Small intestine (tissue), 7 donors: ENCODE measurements around the gene C6orf141. TPM values are rescaled to one million over a fixed set of nuclear protein-coding genes. Genes with fewer than 3 reads are reported as not detected.
A peak's percentile ranks its signal among the peaks of the same experiment; 100 is the strongest.

Experiments used
- DNase-seq, 2 donors: peaks; one replicate each; pipeline versions ENCODE4 v3.0.0 to v3.0.0-alpha.2; 2013
- FAIRE-seq: peaks from 2 replicates; lab custom pipeline; 2012; peaks lifted over from hg19 to GRCh38; lab: Jason Lieb, UNC
- H3K27ac ChIP-seq, 3 donors: one replicate each; pipeline ENCODE4 v1.5.1; 2013; ENCODE audit warnings: low read length in 2 of 3, mild to moderate bottlenecking in 2 of 3, control low read depth in 1 of 3, inconsistent platforms in 1 of 3, low read depth in 1 of 3, moderate library complexity in 1 of 3
- H3K27me3 ChIP-seq, 3 donors: one replicate each; pipeline ENCODE4 v1.6.1; 2013; ENCODE audit warnings: low read length in 3 of 3, inconsistent platforms in 1 of 3; ENCODE audit not compliant: control insufficient read depth in 3 of 3, insufficient read depth in 3 of 3
- H3K36me3 ChIP-seq, 3 donors: one replicate each; pipeline ENCODE4 v1.6.1; 2013; ENCODE audit warnings: low read length in 3 of 3, inconsistent platforms in 1 of 3, low read depth in 1 of 3, mild to moderate bottlenecking in 1 of 3, moderate library complexity in 1 of 3; ENCODE audit not compliant: control insufficient read depth in 3 of 3, insufficient read depth in 2 of 3
- H3K4me1 ChIP-seq, 3 donors: one replicate each; pipeline ENCODE4 v1.6.1; 2013; ENCODE audit warnings: low read length in 2 of 3, inconsistent platforms in 1 of 3, low read depth in 1 of 3, mild to moderate bottlenecking in 1 of 3, moderate library complexity in 1 of 3; ENCODE audit not compliant: control insufficient read depth in 3 of 3, insufficient read depth in 2 of 3
- H3K4me3 ChIP-seq, 3 donors: one replicate each; pipeline ENCODE4 v1.5.1; 2013; ENCODE audit warnings: low read length in 3 of 3, control low read depth in 1 of 3, inconsistent platforms in 1 of 3, low read depth in 1 of 3, mild to moderate bottlenecking in 1 of 3, moderate library complexity in 1 of 3
- H3K9me3 ChIP-seq, 2 donors: one replicate each; pipeline ENCODE4 v1.6.1; 2013; ENCODE audit warnings: low read depth in 1 of 2, low read length in 1 of 2; ENCODE audit not compliant: control insufficient read depth in 2 of 2, insufficient read depth in 1 of 2
- WGBS, 3 donors: extraction: QIAGEN DNeasy Blood & Tissue Kit; methylation state at CpG; one replicate each; pipeline ENCODE4 v1.1.7; 2013; 5-methylcytosine and 5-hydroxymethylcytosine counted together
- polyA plus RNA-seq, 4 donors: library from polyadenylated mRNA; stranded (reverse) in 3 of 4; unstranded in 1 of 4; fragments of 200-250 nt in 3 of 4; fragments of 120-200 nt in 1 of 4; gene quantifications; one replicate each; pipeline versions ENCODE4 v1.2.1 to v1.2.3, GENCODE V29; 2013
- donor health status: healthy with polysubstance abuse.
- donor health status: control.
- donor health status: control.
- donor health status: Bipolar disorder and iron deficiency.
- donor health status: healthy.

The C6orf141 gene
- polyA plus RNA-seq, 4 donors: 3.2 to 19.5 (median 5.5) TPM; not detected in 1

DNA sequence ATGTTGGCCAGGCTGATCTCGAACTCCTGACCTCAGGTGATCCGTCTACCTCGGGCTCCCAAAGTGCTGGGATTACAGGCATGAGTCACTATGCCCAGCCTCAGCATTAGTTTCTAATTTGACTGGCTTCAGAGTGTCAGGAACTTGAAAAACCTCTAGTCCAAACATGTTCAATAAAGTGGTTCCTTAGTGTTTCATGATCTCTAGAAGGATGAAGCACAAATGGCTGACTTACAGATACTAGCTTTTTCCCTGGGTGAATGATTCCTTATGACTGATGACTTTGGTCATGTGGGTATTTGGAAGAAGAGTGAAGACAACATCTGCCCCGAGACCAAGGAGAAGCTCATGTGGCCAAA is 34.3 kb upstream of the C6orf141 start:
- no peaks in the 10 kb centered on the region for H3K9me3 ChIP-seq
- H3K4me1 ChIP-seq: no peaks in the 10 kb centered on the region
- WGBS, 3 donors: 69 to 82% (median 71%) methylated on average over 4 of the region's 4 CpGs

DNA sequence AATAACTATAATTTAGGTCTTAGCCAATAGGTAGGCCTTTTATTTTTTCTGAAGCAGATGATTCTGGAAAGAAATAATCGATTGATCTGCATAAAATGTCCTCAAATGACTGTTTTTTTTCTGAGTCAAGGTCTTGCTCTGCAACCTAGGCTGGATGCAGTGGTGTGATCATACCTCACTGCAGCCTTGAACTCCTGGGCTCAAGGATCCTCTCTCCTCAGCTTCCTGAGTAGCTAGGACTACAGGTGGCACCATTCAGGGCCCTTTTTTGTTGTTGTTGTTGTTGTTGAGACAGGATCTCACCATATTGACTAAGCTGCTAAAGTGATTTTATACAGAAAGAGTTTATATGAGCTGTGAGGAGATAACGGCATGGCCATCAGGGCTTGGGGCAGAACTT is 32.5 kb upstream of the C6orf141 start:
- no peak for DNase-seq
- FAIRE-seq: no peak
- H3K27ac ChIP-seq: no peak overlapping the region
- H3K4me3 ChIP-seq: no peak overlapping the region
- no peaks in the 10 kb centered on the region for H3K36me3 ChIP-seq
- no peaks in the 10 kb centered on the region for H3K9me3 ChIP-seq
- peaks cover 0 to 3% (median 0%) of the 10 kb centered on the region in 3 donors for H3K27me3 ChIP-seq
- 86 to 89% (median 88%) methylated on average over 2 of the region's 2 CpGs for WGBS, 3 donors
- H3K4me1 ChIP-seq: no peaks in the 10 kb centered on the region

More for the DNA sequence above, 34.3 kb upstream of the C6orf141 start:
- DNase-seq (no peak), FAIRE-seq (no peak)
- Histone ChIP-seq H3K36me3 (no peaks in the 10 kb centered on the region), H3K27ac (no peak overlapping the region), H3K4me3 (no peak overlapping the region), H3K27me3 (peaks cover 0 to 3% (median 0%) of the 10 kb centered on the region in 3 donors)

DNA sequence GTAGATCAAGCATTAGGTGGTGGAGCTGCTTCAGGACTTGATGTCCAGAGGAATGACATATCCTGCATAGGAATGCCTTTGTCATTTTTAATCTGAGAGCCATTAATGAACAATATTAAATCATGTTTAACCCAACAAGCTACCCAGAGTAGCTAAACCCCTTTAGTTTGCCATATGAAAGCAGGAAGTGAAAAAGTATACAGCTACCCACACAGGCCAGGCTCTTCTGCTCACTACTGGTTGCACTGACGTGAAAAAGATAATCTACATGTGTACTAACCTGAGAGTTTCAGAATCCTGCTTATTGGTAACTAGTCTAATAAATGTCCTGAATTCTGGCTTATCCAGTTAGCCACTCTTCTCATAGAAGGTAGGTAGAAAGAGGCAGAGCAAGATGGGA is 30.8 kb upstream of the C6orf141 start:
- FAIRE-seq: no peak
- H3K9me3 ChIP-seq: no peaks in the 10 kb centered on the region
- H3K36me3 ChIP-seq: no peaks in the 10 kb centered on the region
- DNase-seq: no peak
- H3K4me1 ChIP-seq: peaks cover 0 to 4% (median 4%) of the 10 kb centered on the region in 3 donors
- H3K27ac ChIP-seq: no peak overlapping the region
- no peak overlapping the region for H3K4me3 ChIP-seq
- 75 to 92% (median 85%) methylated on average over 1 of the region's 1 CpG for WGBS, 3 donors
- peaks cover 0 to 3% (median 0%) of the 10 kb centered on the region in 3 donors for H3K27me3 ChIP-seq

- FAIRE-seq (no peak), DNase-seq (peak; percentile 69 to 83)
- WGBS, 3 donors: 17 to 63% (median 18%) methylated on average over 7 of the region's 7 CpGs
- peak overlapping the region in 2 of 3 donors; percentile 48 to 63 for H3K27ac ChIP-seq
- H3K9me3 ChIP-seq: no peaks in the 10 kb centered on the region
- H3K4me1 ChIP-seq: peaks cover 0 to 4% (median 4%) of the 10 kb centered on the region in 3 donors
- H3K4me3 ChIP-seq: no peak overlapping the region
- no peaks in the 10 kb centered on the region for H3K36me3 ChIP-seq
- peaks cover 0 to 2% (median 0%) of the 10 kb centered on the region in 3 donors for H3K27me3 ChIP-seq
Observed at GRCh38 chr6:49522710-49523593, 27.5 kb upstream of the C6orf141 start.

DNA sequence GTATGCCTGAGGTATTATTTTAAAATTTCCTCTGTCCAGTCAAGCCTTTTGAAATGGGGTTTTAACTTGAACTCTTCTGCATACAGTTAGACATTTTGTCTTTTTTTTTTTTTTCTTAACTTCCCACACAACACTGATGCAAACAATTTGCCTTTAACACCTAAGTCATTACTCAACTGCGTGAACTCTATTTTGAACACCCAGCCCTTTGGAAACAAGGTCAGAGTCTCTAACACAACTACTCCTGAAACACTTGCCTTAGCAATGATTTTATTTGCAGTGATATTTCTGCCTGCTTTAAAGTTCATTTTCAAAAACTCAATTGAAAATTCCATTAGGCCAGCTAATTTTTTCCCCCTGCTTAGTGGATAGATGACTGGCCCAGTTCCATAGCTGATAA is 26.6 kb upstream of the C6orf141 start:
- no peak for FAIRE-seq
- WGBS, 3 donors: 42 to 85% (median 59%) methylated on average over 1 of the region's 1 CpG
- H3K27ac ChIP-seq: no peak overlapping the region

GRCh38 chr6:49524541-49524940 is 25.9 kb upstream of the C6orf141 start:
- Histone ChIP-seq H3K27ac (no peak overlapping the region), H3K9me3 (no peaks in the 10 kb centered on the region), H3K4me1 (peaks cover 0 to 4% (median 4%) of the 10 kb centered on the region in 3 donors), H3K4me3 (no peak overlapping the region), H3K27me3 (no peaks in the 10 kb centered on the region), H3K36me3 (no peaks in the 10 kb centered on the region)
- DNase-seq: no peak
- FAIRE-seq: no peak
- WGBS, 3 donors: 76 to 87% (median 84%) methylated on average over 7 of the region's 7 CpGs

More for the DNA sequence above, 26.6 kb upstream of the C6orf141 start:
- Histone ChIP-seq H3K9me3 (no peaks in the 10 kb centered on the region), H3K36me3 (no peaks in the 10 kb centered on the region), H3K4me3 (no peak overlapping the region), H3K4me1 (peaks cover 0 to 4% (median 4%) of the 10 kb centered on the region in 3 donors), H3K27me3 (no peaks in the 10 kb centered on the region)
- peak; percentile 25 to 54 for DNase-seq

DNA sequence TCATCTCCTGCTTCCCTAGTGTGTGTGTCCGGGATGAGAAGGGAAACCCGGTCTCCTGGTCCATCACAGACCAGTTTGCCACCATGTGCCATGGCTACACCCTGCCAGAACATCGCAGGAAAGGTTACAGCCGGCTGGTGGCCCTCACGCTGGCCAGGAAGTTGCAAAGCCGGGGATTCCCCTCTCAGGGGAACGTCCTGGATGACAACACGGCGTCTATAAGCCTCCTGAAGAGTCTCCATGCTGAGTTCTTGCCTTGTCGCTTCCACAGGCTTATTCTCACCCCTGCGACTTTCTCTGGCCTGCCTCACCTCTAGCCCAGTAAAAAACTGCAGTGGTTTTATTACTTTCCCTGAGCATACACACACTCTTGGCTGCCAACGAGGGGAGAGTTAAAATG is 23.9 kb upstream of the C6orf141 start:
- Histone ChIP-seq H3K27ac (no peak overlapping the region), H3K27me3 (no peaks in the 10 kb centered on the region), H3K9me3 (no peaks in the 10 kb centered on the region), H3K4me1 (peaks cover 0 to 4% (median 4%) of the 10 kb centered on the region in 3 donors), H3K36me3 (no peaks in the 10 kb centered on the region), H3K4me3 (no peak overlapping the region)
- WGBS, 3 donors: 70 to 75% (median 75%) methylated on average over 12 of the region's 12 CpGs
- no peak for FAIRE-seq
- DNase-seq: no peak

DNA sequence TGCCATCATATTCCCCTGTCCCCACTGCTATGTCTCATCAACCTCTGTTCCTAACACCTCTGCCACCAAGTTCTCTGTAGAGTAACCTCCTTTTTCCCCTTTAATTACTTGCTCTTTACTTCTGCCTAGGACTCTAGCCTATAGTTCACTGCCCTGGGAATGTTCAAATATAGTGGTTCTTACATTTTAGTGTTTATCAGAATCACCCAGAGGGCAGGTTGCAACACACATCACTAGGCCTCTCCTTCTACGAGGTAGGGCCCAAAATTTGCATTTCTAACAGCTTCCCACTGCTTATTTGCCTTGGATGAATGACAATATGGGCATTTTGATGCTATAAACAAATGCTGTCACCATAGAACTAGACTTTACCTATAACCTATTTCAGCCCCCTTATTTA is 23.1 kb upstream of the C6orf141 start:
- no peaks in the 10 kb centered on the region for H3K9me3 ChIP-seq
- DNase-seq (no peak), FAIRE-seq (no peak)
- H3K4me3 ChIP-seq: no peak overlapping the region
- no peak overlapping the region for H3K27ac ChIP-seq
- peaks cover 0 to 4% (median 4%) of the 10 kb centered on the region in 3 donors for H3K4me1 ChIP-seq
- WGBS, 3 donors: 55 to 59% (median 55%) methylated on average over 1 of the region's 1 CpG
- H3K36me3 ChIP-seq: no peaks in the 10 kb centered on the region
- H3K27me3 ChIP-seq: no peaks in the 10 kb centered on the region
